ENCODE results near the gene AP1M2.

The AP1M2 gene

DNA sequence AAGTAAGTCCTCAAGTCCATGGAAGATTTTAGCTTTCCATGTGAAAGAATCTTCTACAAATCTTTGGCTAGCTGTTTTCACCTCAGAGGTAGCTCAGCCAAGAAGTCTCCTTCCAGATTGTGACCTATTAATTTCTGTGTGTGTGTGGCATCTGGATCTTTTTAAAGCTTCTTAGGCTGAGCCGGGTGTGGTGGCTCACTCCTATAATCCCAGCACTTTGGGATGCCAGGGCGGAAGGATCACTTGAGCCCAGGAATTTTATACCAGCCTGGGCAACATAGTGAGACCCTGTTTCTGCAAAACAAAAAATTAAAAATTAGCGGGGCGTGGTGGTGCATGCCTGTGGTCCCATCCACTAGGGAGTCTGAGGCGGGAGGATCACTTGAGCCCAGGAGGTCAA, 24.8 kb upstream of the AP1M2 start:
- peaks cover 9% of the 10 kb centered on the region for H3K36me3 Mint-ChIP-seq (ENCODE audit: low read depth)
- peaks cover 32% of the 10 kb centered on the region for H3K4me1 Mint-ChIP-seq (ENCODE audit: low read depth)
- peak overlapping the region; percentile 18 for H3K27ac Mint-ChIP-seq
- H3K27me3 Mint-ChIP-seq = no peaks in the 10 kb centered on the region
- H3K9me3 Mint-ChIP-seq = no peaks in the 10 kb centered on the region
- no peak overlapping the region for H3K4me3 Mint-ChIP-seq

DNA sequence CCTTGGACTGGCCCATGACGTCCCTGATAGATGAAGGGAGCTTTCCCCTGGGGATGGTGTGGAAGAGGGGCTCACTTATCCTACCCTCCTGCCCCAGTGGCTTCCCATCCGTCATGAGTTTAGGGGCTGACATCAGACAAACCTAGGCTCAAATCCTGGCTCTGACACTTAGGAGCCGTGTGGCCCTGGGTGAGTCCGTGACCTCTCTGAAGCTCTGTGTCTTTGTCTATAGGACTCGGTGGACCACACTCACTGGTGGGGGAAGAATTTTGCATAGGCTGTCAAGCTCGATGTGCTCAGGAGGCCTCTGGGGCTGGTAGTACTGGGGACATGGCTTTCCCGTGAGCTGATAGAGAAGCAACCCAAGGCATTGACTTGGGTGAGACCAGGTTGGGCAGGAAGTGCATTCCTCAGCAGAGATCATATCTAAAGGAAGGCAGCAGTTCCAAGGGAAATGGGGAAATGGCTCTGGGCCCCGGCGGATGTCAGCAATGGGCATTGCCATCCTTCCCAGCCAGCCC, 17.4 kb upstream of the AP1M2 start:
- Mint-ChIP-seq H3K36me3 (ENCODE audit: low read depth) (peaks cover 5% of the 10 kb centered on the region), H3K9me3 (no peaks in the 10 kb centered on the region), H3K27ac (peak overlapping the region; percentile 91), H3K4me1 (ENCODE audit: low read depth) (peaks cover 34% of the 10 kb centered on the region), H3K27me3 (no peaks in the 10 kb centered on the region), H3K4me3 (peak overlapping the region; percentile 95)

DNA sequence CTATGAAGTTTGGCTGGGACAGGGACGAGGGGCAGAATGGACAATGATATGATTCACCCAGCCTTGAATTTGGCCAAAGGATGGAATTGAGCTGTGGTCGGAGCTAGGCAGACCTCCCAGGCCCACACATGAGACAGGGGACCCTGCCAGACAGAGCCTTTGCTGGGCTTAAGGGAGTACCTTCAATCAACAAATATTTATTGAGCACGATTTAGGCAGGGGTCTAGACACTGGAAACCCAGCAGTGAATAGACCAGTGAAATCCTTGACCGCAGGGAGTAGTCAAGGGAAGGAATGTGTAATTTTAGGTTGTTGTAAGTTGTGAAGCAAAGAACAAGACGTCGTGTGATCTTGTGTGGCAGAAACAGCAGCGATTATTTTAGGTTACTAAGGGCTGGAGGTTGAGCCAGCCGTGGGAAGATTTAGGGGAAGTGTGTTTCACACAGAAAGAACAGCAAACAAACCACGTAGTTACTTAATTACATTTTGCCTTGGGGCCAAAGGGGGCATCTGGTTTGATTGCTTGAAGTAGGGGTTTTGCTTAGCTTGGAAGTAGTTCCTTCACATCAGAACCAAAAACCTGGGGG, 16.9 kb upstream of the AP1M2 start:
- Mint-ChIP-seq H3K4me1 (ENCODE audit: low read depth) (peaks cover 34% of the 10 kb centered on the region), H3K27me3 (no peaks in the 10 kb centered on the region), H3K9me3 (no peaks in the 10 kb centered on the region), H3K27ac (peak overlapping the region; percentile 91), H3K36me3 (ENCODE audit: low read depth) (peaks cover 5% of the 10 kb centered on the region), H3K4me3 (peak overlapping the region; percentile 95)

DNA sequence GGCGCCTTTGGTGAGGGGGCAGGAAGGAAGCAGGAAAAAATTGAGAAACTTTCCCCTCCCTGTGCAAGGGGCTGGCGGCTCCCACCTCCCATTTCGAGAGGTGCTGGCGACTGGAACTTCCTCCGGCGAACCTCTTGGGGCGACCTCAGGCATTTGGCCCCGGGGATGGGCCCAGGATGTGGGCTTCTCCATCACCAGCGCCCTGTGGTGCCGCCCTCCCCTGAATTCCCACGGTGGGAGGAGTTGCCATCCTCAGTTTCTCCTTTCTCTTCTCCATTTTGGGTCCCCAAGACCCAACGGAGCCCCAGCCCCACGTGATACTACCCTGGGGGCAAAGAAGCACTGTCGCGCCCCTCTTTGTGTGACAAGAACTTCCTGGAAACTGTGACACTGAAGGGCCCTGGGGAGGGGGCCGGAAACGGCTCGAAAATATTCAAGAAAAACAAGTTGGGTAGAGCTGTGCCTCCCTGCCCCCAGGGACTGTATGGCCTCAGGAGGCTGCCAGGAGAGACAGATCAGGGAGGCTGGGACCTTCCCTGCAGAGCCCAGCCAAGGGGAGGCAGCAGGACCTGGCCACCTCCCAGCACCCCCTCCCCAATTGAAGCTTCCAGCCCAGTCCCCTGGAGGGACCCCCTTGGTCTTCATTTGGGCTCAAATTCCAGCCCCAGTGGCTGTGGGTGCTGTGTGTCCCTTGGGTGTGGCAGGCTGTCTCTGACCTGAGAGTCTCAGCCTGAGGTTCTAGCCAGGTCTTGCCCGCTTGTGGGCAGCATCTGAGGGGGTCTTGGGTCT, 16.2 kb upstream of the AP1M2 start:
- no peaks in the 10 kb centered on the region for H3K9me3 Mint-ChIP-seq
- no peaks in the 10 kb centered on the region for H3K27me3 Mint-ChIP-seq
- H3K36me3 Mint-ChIP-seq (ENCODE audit: low read depth) = peaks cover 5% of the 10 kb centered on the region
- peak overlapping the region; percentile 95 for H3K4me3 Mint-ChIP-seq
- peaks cover 34% of the 10 kb centered on the region for H3K4me1 Mint-ChIP-seq (ENCODE audit: low read depth)
- H3K27ac Mint-ChIP-seq = peak overlapping the region; percentile 91

DNA sequence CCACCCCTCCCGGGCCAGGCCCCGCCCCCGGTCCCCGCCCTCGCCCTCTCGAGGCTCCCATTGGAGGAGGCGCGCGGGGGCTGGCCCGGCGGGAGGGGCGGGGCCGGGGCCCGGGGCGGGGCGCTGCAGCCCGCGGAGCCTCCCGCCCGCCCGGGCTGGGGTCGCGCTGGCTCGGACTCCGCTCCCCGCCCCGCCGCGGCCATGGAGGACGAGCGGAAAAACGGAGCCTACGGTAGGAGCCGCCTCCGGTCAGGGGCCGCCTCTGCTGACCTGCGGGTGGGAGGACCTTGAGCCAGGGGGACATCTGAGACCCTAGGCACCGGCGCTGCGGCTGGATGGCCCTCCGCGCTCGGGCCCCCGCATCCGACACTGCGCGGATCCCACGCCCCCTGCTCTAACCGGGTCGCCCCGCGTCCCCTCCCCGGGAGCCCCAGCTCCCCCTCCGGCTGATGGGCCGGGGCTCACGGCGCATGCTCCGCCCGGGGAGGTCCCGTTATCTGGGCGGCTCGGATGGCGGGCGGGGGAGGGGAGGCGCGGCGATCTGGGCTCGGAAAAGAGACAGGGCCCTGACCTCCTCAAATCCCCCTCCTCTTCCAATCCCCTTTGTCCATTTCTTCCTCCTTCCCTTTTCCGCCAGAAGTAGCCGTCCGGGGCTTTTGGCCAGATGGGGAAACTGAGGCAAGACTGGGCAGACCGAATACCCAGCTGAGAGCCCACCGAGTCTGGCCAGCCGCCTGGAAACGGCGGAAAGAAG, 15.4 kb upstream of the AP1M2 start:
- Mint-ChIP-seq H3K27me3 (no peaks in the 10 kb centered on the region), H3K4me3 (peak overlapping the region; percentile 95), H3K36me3 (ENCODE audit: low read depth) (peaks cover 5% of the 10 kb centered on the region), H3K4me1 (ENCODE audit: low read depth) (peaks cover 34% of the 10 kb centered on the region), H3K9me3 (no peaks in the 10 kb centered on the region), H3K27ac (peak overlapping the region; percentile 91)

DNA sequence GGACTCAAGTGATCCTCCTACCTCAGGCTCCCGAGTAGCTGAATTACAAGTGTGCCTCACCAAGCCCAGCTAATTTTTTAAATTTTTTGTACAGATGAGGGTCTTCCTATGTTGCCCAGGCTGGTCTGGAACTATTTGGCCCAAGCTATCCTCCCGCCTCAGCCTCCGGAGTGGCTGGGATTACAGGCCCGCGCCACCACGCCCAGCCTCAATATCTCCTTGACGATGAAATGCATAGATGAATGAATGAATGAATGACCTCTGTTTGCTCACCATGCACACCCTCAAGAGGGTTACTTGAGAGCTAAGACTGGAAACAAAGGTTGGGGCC, 14.9 kb upstream of the AP1M2 start:
- peak overlapping the region; percentile 59 for H3K4me3 Mint-ChIP-seq
- peaks cover 5% of the 10 kb centered on the region for H3K36me3 Mint-ChIP-seq (ENCODE audit: low read depth)
- H3K9me3 Mint-ChIP-seq = no peaks in the 10 kb centered on the region
- H3K4me1 Mint-ChIP-seq (ENCODE audit: low read depth) = peaks cover 32% of the 10 kb centered on the region
- no peaks in the 10 kb centered on the region for H3K27me3 Mint-ChIP-seq
- peak overlapping the region; percentile 68 for H3K27ac Mint-ChIP-seq

DNA sequence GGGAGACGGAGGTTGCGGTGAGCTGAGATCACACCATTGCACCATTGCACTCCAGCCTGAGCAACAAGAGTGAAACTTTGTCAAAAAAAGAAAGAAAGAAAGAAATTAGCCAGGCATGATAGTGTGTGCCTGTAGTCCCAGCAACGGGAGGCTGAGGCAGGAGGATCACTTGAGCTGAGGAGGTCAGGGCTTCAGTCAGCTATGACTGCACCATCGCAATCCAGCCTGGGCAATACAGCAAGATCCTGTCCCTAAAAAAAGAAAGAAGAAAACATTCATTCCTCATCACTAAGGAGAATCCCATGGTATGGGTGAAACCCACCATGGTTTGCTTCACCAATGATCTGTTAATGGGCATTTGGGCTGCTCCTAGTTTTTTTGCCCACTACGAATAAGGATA, 13.0 kb upstream of the AP1M2 start:
- Mint-ChIP-seq H3K27ac (no peak overlapping the region), H3K4me3 (no peak overlapping the region)

DNA sequence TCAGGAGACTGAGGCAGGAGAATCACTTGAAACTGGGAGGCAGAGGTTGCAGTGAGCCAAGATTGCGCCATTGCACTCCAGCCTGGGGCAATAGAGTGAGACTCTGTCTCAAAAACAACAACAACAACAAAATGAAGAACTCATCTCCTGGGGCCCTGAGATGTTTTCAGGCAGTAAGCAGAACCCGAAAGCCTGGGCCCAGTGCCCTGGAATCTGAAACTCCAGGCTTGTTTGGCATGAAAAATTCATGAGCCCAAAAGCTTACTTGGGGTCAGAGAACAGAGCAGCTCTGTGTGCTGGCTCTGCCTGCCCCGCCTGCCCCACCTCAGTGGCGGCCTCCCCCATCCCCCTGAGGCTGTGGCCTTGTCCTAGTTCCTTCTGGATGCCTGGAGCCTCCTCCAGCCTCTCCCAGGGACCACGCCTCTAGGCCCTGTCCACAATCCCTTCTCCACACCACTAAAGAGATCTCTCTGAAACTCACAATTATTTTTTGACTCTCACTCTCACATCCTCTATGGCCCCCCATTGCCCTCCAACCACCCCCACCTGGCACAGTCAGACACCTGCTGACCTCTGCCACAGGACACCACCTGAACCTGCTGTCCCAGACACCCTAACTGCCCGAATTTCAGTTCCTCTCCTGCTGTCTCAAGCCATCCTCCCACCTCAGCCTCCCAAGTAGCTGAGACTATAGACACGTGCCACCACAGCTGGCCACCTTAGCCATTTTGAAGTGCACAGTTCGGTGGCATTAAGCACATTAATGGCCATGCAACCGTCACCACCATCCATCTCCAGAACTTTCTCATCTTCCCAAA, 6.9 kb upstream of the AP1M2 start:
- H3K4me3 Mint-ChIP-seq = no peak overlapping the region
- H3K9me3 Mint-ChIP-seq = no peaks in the 10 kb centered on the region
- H3K27ac Mint-ChIP-seq = peak overlapping the region; percentile 58

More for the DNA sequence above, 13.0 kb upstream of the AP1M2 start:
- Mint-ChIP-seq H3K4me1 (ENCODE audit: low read depth) (peaks cover 43% of the 10 kb centered on the region), H3K36me3 (ENCODE audit: low read depth) (peaks cover 5% of the 10 kb centered on the region), H3K9me3 (no peaks in the 10 kb centered on the region), H3K27me3 (no peaks in the 10 kb centered on the region)

DNA sequence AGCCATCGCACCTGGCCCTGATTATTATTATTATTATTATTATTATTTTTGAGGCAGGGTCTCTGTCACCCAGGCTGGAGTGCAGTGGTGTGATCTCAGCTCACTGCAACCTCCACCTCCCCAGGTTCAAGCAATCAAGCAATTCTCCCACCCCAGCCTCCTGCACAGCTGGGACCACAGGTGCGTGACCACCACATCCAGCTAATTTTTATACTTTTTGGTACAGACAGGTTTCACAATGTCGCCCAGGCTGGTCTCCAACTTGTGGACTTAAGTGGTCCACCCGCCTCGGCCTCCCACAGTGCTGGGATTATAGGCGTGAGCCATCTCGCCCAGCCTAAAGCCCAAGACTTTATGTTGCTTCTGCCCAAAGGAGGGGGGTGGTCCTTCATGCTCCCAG, 6.0 kb upstream of the AP1M2 start:
- Mint-ChIP-seq H3K27ac (no peak overlapping the region), H3K9me3 (no peaks in the 10 kb centered on the region), H3K4me3 (no peak overlapping the region), H3K4me1 (ENCODE audit: low read depth) (peaks cover 24% of the 10 kb centered on the region), H3K36me3 (ENCODE audit: low read depth) (no peaks in the 10 kb centered on the region), H3K27me3 (no peaks in the 10 kb centered on the region)

More for the DNA sequence above, 6.9 kb upstream of the AP1M2 start:
- peaks cover 24% of the 10 kb centered on the region for H3K4me1 Mint-ChIP-seq (ENCODE audit: low read depth)
- no peaks in the 10 kb centered on the region for H3K36me3 Mint-ChIP-seq (ENCODE audit: low read depth)
- H3K27me3 Mint-ChIP-seq = no peaks in the 10 kb centered on the region

DNA sequence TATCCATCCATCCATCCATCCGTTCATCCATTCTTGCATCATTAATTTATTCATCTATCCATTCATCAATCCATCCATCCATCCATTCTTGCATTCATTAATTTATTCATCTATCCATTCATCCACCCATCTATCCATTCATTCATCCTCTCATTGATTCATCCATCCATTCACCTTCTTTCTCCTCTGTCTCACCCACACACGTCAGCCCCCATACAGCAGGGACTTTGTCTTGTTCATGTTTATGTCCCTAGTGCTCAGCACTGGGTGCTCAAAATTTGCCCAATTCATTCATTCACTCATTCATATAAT, 683 bp upstream of the AP1M2 start:
- Mint-ChIP-seq H3K36me3 (ENCODE audit: low read depth) (no peaks in the 10 kb centered on the region), H3K4me1 (ENCODE audit: low read depth) (peaks cover 14% of the 10 kb centered on the region), H3K9me3 (no peaks in the 10 kb centered on the region), H3K27ac (no peak overlapping the region), H3K27me3 (peaks cover 8% of the 10 kb centered on the region), H3K4me3 (no peak overlapping the region)

DNA sequence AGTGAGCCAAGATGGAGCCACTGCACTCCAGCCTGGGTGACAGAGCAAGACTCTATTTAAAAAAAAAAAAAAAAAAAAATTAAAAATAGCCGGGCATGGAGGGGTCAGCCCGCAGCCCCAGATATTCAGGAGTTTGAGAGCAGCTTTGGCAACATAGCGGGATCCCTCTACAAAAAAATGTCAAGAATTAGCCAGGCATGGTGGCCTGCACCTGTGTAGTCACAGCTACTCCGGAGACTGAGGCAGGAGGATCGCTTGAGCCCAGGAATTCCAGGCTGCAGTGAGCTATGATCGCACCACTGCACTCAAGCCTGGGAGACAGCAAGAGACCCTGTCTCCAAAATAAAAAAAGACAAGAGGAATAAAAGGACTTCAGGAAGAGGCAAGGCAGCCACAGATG, 716 bp downstream of the AP1M2 start:
- peaks cover 14% of the 10 kb centered on the region for H3K4me1 Mint-ChIP-seq (ENCODE audit: low read depth)
- H3K27ac Mint-ChIP-seq = no peak overlapping the region
- H3K36me3 Mint-ChIP-seq (ENCODE audit: low read depth) = no peaks in the 10 kb centered on the region
- H3K27me3 Mint-ChIP-seq = peaks cover 8% of the 10 kb centered on the region
- H3K9me3 Mint-ChIP-seq = no peaks in the 10 kb centered on the region
- no peak overlapping the region for H3K4me3 Mint-ChIP-seq

DNA sequence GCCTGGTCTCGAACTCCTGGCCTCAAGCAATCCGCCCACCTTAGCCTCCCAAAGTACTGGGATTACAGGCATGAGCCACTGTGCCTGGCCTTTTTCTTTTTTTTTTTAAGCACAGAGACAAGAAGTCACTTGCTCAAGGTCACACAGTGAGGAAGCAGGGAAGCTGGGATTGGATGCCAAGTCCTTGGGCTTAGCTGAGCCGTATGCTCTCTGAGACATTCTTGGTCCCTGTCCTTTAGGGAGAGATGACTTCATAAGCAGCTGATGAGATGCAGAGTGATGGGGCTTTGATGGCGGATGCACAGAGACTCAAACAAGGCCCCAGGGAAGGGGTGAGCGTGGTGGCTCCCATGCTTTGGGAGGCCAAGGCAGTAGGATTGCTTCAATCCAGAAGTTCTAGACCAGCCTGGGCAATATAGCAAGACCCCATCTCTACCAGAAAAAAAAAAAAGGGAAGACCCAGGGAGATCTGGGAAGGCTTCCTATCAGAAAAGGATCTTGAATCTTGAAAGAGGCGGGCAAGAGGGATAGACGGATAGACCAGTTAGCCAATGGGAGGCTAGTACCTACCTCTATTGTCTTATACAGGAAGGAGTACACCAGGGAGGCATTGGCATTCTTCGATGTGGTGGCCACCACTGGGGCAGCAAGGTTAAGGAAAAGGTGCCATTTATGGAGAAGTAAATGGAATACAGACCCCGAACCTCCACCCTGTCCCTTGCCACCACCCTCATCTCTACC, 3.9 kb downstream of the AP1M2 start:
- peaks cover 8% of the 10 kb centered on the region for H3K27me3 Mint-ChIP-seq
- H3K9me3 Mint-ChIP-seq = no peaks in the 10 kb centered on the region
- H3K4me3 Mint-ChIP-seq = no peak overlapping the region
- no peaks in the 10 kb centered on the region for H3K36me3 Mint-ChIP-seq (ENCODE audit: low read depth)
- no peak overlapping the region for H3K27ac Mint-ChIP-seq
- peaks cover 20% of the 10 kb centered on the region for H3K4me1 Mint-ChIP-seq (ENCODE audit: low read depth)

DNA sequence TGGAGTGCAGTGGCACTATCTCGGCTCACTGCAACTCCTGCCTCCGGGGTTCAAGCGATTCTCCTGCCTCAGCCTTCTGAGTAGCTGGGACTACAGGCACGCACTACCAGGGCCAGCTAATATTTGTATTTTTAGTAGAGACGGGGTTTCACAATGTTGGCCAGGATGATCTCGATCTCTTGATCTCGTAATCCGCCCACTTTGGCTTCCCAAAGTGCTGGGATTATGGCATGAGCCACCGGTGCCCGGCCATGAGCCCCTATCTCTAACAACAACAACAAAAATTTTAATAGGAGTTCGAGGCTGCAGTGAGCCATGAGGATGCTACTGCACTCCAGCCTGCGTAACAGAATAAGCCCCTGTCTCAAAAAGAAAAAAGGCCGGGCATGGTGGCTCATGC, 5.0 kb downstream of the AP1M2 start:
- no peak overlapping the region for H3K27ac Mint-ChIP-seq
- H3K4me1 Mint-ChIP-seq (ENCODE audit: low read depth) = peaks cover 14% of the 10 kb centered on the region
- H3K4me3 Mint-ChIP-seq = no peak overlapping the region
- no peaks in the 10 kb centered on the region for H3K36me3 Mint-ChIP-seq (ENCODE audit: low read depth)
- no peaks in the 10 kb centered on the region for H3K9me3 Mint-ChIP-seq
- H3K27me3 Mint-ChIP-seq = no peaks in the 10 kb centered on the region

DNA sequence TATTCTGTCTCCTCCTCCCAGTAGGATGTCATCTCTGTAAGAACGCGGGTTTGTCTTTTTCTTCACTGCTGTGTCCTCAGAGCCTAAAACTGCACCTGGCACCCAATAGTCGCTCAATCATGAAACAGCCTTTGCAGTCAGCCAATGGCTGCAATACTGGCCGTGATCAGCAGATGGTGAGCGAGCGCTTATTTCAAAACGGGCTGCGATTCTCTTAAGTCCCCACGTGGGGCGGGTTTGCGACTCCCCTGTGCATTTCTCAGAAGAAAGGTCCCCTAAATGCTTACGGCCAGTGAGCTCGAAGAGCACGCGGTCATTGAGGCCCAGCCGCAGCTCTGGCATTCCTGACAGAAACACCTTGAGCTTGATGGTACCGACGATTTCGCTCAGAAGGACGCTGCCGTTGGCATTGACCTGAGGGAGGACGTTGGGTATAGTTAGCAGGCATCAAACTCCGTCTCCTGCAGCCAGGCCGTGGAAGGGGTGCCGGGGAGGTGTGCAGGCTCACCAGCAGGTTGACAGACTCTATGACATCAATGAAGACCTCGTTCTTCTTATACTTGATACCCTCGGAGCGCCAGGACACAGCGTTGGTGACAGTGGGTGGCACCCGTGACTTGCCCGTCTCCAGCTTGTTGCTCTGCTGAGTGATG, 6.0 kb downstream of the AP1M2 start:
- Mint-ChIP-seq H3K4me1 (ENCODE audit: low read depth) (peaks cover 14% of the 10 kb centered on the region), H3K36me3 (ENCODE audit: low read depth) (no peaks in the 10 kb centered on the region), H3K27ac (no peak overlapping the region), H3K9me3 (no peaks in the 10 kb centered on the region), H3K27me3 (no peaks in the 10 kb centered on the region), H3K4me3 (no peak overlapping the region)

Data from stimulated activated naive CD8-positive, alpha-beta T cell treated with anti-CD3 and anti-CD28 coated beads, Interleukin-15, Interleukin-2, amounts not matched to agents 100 ng/mL and 50 ng/mL, for 24 hours (primary cell).